ENCODE data around the gene RAB6C.
"Not testable (repeated sequence)": the region's sequence is repeated elsewhere in the genome, so short reads cannot be mapped to it uniquely, and the experiment has no call there.

Gene RAB6C

GRCh38 chr2:129979629-129980155 is at the start of gene RAB6C:
Gene RAB6C (plus strand): TSS chr2:129979666. CDS start chr2:129980116, 450 bp downstream.
- not testable (repeated sequence) for DNase-seq (ENCODE audit: low spot score)

GRCh38 chr2:129930451-129930850 is 49.0 kb upstream of the RAB6C start:
- DNase-seq (ENCODE audit: low spot score): no peak

- not testable (repeated sequence) for DNase-seq (ENCODE audit: low spot score)
These were observed 46.1 kb upstream of the RAB6C start for GRCh38 chr2:129933387-129933786.

DNA sequence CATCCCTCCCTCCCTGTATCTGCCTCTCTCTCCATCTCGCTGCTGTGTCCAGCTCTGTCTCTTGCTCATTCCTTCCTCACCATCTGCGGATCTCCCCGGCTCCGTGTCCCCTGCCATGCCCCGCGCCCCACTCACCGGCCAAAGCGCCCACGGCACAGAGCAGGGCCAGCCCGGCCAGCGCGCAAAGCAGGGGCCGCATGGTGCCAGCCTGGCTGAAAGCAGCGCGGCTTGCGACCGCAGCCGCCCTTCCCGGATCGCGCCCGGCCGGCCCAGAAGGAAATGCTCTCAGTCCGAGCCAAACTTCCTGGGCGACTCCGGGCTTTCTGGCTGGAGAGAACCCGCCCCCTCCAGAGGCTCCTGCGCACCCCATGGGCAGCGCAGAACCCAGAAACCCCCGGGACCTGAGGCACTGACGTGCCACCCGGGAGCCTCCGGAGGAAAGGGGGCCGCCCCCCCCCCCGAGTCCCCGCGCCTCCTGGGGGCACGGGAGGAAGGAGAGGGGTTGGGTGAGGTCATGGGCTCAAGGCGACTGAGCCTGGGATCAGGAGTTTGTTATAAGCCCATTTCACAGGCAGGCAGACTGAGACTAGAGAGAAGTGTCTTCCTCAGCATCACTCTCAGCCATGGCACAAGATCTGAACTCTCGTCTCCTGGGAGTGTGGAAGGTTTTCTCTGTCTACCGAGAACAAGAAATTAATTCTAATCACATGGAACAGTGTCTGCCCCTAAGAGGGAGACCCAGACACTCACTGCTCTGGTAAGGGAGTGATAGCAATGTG is 45.2 kb upstream of the RAB6C start:
- peak; percentile 40 for DNase-seq (ENCODE audit: low spot score)

GRCh38 chr2:129935118-129935517 is 44.3 kb upstream of the RAB6C start:
- DNase-seq (ENCODE audit: low spot score): no peak

- DNase-seq (ENCODE audit: low spot score): no peak
These were observed 43.0 kb upstream of the RAB6C start for GRCh38 chr2:129936334-129936934.

DNA sequence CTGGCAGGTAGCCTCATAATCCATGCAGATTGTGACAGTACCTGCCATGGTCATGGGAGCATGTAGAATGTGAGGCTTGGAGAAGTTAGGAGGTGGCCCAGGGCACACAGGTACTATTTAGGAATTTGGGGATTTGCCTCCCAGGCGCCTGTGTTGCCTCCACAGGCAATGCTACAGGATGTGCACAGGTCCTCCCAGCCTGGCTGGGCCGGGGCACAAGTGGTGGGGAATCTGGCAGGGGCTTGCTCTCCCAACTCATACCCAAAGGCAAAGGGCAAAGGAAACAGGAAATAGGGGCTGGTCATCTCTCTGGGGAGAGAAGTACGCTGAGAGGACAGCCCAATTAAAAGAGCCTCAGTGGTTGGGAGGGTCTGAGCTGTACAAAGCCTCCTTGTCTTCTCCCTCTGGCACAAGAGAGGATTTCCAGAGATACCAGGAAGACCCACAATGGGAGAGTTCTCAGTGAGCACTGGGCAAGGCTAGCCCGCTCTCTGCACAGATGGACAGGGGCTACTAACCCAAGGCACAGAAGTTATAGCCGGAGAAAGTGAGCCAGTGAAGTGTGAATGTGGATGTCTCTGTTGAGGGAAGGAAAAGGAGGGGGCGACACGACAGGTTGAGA is 40.5 kb upstream of the RAB6C start:
- DNase-seq (ENCODE audit: low spot score): not testable (repeated sequence)

GRCh38 chr2:129943456-129943855 is 36.0 kb upstream of the RAB6C start:
- DNase-seq (ENCODE audit: low spot score): not testable (repeated sequence)

GRCh38 chr2:129945557-129945956 is 33.9 kb upstream of the RAB6C start:
- DNase-seq (ENCODE audit: low spot score): no peak

DNA sequence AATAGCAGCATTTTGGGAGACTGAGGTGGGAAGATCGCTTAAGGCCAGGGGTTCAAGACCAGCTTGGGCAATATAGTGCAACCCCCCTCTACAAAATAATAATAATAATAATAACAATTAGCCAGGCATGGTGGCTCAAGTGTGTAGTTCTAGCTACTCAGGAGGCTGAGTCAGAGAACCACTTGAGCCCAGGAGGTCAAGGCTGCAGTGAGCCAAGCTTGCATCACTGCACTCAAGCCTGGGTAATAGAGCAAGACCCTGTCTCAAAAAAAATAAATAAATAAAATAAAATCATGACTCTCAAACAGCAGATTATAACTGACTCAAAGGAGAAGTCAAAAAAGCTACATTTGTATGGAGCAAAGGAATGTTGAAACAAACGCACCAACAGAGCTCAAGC is 31.8 kb upstream of the RAB6C start:
- not testable (repeated sequence) for DNase-seq (ENCODE audit: low spot score)

DNA sequence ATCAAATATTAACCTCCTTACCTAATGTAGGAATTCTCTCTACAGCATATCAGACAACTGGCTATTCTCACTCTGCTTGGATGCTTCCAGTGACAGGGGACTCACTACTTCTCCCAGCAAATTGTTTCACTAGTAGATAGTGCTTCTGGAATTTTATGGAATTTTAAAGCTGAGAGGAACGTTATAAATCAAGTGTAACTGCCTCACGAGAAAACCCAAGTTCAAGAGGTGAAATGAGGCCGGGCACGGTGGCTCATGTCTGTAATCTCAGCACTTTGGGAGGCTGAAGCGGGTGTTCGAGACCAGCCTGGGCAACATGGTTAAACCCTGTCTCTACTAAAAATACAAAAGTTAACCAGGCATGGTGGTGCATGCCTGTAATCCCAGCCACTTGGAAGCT is 23.3 kb upstream of the RAB6C start:
- DNase-seq (ENCODE audit: low spot score): not testable (repeated sequence)

DNA sequence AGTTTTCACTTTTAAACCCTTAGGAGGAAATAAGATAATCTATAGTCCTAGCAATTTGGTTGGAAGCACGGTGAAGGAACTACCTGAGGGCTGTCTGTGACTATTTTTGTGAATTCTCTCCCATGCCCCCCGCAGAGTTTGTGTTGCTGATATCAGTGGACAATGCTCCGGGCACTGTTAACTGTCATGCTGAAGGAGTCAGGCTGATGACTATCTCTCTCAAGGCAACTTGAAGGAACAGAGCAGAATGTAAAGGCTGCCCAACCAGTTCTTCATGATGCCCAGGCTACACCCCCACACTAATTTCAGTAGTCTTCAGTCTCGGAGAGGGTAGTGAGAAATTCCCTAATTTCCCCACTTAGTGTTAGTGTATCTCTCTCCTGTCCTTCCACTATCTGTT is 21.6 kb upstream of the RAB6C start:
- DNase-seq (ENCODE audit: low spot score): no peak

DNA sequence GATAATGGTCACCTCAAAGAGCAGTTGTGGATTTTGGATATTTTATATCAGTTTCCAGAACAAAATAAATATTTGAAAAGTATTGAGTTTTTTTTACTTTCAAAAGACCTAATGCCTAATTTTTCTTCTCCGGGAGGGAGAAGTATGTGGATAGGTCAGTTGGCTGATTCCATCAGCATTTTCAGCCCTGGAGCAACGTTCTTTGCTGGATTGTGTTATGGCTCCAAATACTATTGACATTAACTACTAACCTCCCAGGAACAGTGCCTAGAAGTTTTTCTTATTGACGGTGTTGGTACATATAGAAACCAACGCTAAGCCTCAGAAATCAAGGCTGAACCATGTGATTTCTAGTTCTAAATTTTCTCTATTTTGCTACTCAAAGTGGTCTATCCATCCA is 20.7 kb upstream of the RAB6C start:
- DNase-seq (ENCODE audit: low spot score): not testable (repeated sequence)

- DNase-seq (ENCODE audit: low spot score): not testable (repeated sequence)
These were observed 10.9 kb upstream of the RAB6C start for GRCh38 chr2:129968605-129969004.

- no peak for DNase-seq (ENCODE audit: low spot score)
These were observed 4.3 kb upstream of the RAB6C start for GRCh38 chr2:129975016-129975774.

- not testable (repeated sequence) for DNase-seq (ENCODE audit: low spot score)
These were observed 2.5 kb upstream of the RAB6C start for GRCh38 chr2:129976969-129977368.

GRCh38 chr2:129977986-129978385 is 1.5 kb upstream of the RAB6C start:
- DNase-seq (ENCODE audit: low spot score): no peak

- DNase-seq (ENCODE audit: low spot score): not testable (repeated sequence)
These were observed 780 bp downstream of the RAB6C start for GRCh38 chr2:129980246-129980645.

- DNase-seq (ENCODE audit: low spot score): not testable (repeated sequence)
These were observed 2.2 kb downstream of the RAB6C start for GRCh38 chr2:129981689-129982088.

DNA sequence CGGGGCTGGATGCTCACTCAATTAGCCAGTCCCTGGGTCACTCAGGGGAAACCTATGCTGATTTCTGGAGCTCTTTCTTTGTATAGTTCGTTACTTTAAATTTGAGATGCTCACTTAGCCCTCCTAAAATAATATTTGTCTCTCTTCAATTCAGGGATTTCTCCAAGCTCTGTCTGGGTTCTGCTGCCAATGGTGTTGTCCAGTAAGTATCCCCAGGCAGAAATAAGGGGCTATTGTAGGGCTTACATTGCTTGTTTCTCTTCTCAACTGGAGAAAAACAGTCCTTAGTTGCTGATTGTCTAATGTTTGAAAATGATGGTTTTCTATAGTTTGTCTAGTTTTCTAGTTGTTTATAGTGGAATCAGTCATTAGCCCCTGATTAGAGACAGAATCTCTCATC is 5.0 kb downstream of the RAB6C start:
- no peak for DNase-seq (ENCODE audit: low spot score)

- not testable (repeated sequence) for DNase-seq (ENCODE audit: low spot score)
These were observed 13.0 kb downstream of the RAB6C start for GRCh38 chr2:129992415-129993006.

DNA sequence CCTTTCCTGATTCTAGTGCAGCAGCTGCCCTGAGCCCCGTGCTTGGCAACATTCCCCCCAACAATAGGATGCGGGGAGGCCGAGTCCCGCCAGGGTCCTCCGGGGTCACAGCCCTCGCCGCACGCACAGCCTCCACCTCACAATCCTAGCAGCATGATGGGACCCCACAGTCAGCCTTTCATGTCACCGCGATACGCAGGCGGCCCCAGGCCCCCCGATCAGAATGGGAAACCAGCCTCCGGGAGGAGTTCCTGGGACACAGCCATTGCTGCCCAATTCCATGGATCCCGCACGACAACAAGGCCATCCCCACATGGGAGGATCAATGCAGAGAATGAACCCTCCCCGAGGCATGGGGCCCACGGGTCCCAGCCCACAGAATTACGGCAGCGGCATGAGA is 13.7 kb downstream of the RAB6C start:
- DNase-seq (ENCODE audit: low spot score): not testable (repeated sequence)

All from AG08396 (cell line).